GM13976 (cell line): Measurements from ENCODE around the gene BLOC1S3.

Experiments used
- DNase-seq: peaks from one replicate; pipeline ENCODE4 v3.0.0; 2012; ENCODE audit warnings: low spot score
- in situ Hi-C: fragments of 300-500 bp; cut with MboI; formaldehyde crosslinking; loops from one replicate; pipeline ENCODE4 v1.12.0; 2022; ENCODE audit warnings: low sequenced_read_pairs, mixed read lengths, inconsistent platforms; ENCODE audit not compliant: unreplicated experiment
- TF ChIP-seq, protein P1 (sequence below): IDR thresholded peaks from 2 replicates; pipeline ENCODE4 v1.5.1; 2012; ENCODE audit warnings: borderline replicate concordance, mild to moderate bottlenecking; ENCODE audit not compliant: insufficient read depth; ENCODE audit errors: extremely low read depth, missing control alignments, control extremely low read depth

The BLOC1S3 gene

GRCh38 chr19:45136507-45137178 is 41.9 kb upstream of the BLOC1S3 start:
- TF ChIP-seq, protein P1, sequence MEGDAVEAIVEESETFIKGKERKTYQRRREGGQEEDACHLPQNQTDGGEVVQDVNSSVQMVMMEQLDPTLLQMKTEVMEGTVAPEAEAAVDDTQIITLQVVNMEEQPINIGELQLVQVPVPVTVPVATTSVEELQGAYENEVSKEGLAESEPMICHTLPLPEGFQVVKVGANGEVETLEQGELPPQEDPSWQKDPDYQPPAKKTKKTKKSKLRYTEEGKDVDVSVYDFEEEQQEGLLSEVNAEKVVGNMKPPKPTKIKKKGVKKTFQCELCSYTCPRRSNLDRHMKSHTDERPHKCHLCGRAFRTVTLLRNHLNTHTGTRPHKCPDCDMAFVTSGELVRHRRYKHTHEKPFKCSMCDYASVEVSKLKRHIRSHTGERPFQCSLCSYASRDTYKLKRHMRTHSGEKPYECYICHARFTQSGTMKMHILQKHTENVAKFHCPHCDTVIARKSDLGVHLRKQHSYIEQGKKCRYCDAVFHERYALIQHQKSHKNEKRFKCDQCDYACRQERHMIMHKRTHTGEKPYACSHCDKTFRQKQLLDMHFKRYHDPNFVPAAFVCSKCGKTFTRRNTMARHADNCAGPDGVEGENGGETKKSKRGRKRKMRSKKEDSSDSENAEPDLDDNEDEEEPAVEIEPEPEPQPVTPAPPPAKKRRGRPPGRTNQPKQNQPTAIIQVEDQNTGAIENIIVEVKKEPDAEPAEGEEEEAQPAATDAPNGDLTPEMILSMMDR = no peak
- in situ Hi-C loops = no loop called here
- DNase-seq = peak; percentile 74

- DNase-seq = peak; percentile 89
- in situ Hi-C loops = no loop called here
- TF ChIP-seq, protein P1 = peak; percentile 22
These were observed 41.3 kb upstream of the BLOC1S3 start for GRCh38 chr19:45137179-45137761.

DNA sequence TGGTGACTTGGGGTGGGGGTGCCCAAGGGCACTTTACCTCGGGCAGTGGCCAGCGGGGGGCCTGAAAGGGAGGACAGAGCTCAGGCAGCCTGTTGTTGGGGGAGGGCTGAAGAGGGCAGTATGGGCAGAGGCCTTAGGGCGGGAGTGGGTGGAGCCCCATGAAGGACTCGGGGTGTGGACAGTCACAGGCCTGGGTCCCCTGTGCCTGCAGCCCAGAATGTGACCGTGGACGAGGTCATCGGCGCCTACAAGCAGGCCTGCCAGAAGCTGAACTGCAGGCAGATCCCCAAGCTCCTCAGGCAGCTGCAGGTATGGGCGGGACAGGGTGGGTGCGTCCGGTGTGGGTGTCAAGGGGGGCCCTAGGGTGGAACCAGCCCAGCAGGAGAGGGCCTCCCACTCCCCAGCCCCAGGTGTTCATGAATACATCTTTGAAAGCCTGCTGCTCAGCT is 40.3 kb upstream of the BLOC1S3 start:
- TF ChIP-seq, protein P1 = no peak
- DNase-seq = no peak
- in situ Hi-C loops = no loop called here

DNA sequence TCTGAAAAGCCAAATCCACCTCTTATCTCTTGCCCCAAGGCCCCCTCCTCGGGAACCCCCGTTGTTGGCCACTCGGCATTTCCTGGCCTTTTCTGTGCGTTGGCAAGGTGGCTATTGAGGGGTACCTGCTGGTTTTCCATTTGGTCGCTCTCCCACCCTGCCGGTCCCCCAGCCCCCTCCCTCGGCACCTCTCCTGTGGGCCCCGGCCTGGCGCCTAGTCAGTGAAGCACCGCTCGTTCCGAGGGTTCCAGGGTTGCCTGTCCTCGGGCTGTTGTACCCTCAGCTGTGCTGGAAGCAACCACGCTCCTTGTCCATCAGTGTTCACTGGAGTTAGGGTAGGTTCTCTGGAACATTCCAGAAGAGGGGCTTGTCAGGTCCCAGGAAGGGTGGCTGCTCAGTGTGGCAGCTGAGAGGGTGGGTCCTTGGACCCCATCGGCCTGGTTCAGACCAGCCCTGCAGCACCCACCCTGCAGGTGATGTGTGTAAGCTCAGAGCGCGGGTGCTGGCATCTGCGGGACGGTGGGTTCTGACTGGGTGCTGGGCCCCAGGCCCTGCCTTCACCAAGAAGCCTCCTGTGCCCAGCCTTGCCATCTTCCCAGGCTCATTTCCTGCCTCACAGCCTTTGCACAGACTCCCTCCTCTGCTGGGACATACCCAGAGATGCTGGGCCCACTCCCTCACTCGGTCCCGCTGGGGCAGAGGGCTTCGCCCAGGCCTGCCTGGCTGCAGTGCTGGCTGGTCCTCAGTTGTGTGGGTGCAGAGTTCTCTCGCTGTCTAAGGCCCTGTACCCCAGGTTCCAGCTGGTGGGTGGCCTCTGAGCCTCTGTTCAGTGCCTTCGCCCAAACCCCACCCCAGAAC is 39.1 kb upstream of the BLOC1S3 start:
- in situ Hi-C loops = no loop called here

DNA sequence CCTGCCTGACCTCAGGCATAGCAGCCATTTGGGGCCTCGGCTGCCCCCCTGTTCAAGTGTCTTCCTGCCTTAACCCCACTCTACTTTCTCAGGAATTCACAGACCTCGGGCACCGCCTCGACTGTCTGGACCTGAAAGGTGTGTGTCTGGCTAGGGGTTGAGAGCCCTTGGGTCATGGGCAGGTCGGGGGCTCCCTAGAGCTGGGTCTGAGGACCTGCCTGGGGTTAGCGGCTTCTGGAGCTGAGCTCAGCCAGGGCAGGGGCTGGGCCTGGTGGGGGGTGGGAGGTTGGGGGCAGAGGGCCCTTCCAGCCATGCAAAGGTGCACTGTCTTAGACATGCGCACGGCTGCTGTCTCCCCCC is 38.5 kb upstream of the BLOC1S3 start:
- in situ Hi-C loops = no loop called here
- DNase-seq = no peak
- TF ChIP-seq, protein P1 = no peak

More for the DNA sequence above, 39.1 kb upstream of the BLOC1S3 start:
- TF ChIP-seq, protein P1 = no peak
- no peak for DNase-seq

GRCh38 chr19:45140533-45140932 is 38.1 kb upstream of the BLOC1S3 start:
- DNase-seq = no peak
- in situ Hi-C loops = no loop called here
- TF ChIP-seq, protein P1 = no peak
